Neural progenitor cell (in vitro differentiated cells): ENCODE data around the gene FHDC1. TPM values are rescaled to one million over a fixed set of nuclear protein-coding genes. Genes with fewer than 3 reads are reported as not detected.

Experiments
- DNase-seq: peaks from one replicate; pipeline ENCODE4 v3.0.0-alpha.2; 2016; ENCODE audit warnings: low spot score
- H2AFZ ChIP-seq: fragments of 200-600 bp; sonication (generic); replicated peaks from 2 replicates; pipeline ENCODE4 v1.6.1; 2016; ENCODE audit warnings: antibody characterized with exemption
- H3F3A ChIP-seq: fragments of 200-600 bp; sonication (generic); 2 replicates; pipeline ENCODE4 v1.6.1; 2016; ENCODE audit warnings: antibody characterized with exemption, low read depth
- H3K27ac ChIP-seq: fragments of 200-600 bp; sonication (generic); 2 replicates; pipeline ENCODE4 v1.5.1; 2016; ENCODE audit warnings: mild to moderate bottlenecking
- H3K27me3 ChIP-seq: fragments of 200-600 bp; sonication (generic); 2 replicates; pipeline ENCODE4 v1.6.1; 2016; ENCODE audit warnings: mild to moderate bottlenecking, moderate library complexity
- H3K36me3 ChIP-seq: fragments of 200-600 bp; sonication (generic); 2 replicates; pipeline ENCODE4 v1.5.1; 2016
- H3K4me1 ChIP-seq: fragments of 200-600 bp; sonication (generic); 2 replicates; pipeline ENCODE4 v1.6.1; 2016; ENCODE audit warnings: mixed run types
- H3K4me2 ChIP-seq: fragments of 200-600 bp; sonication (generic); 2 replicates; pipeline ENCODE4 v1.6.1; 2016
- H3K4me3 ChIP-seq: fragments of 200-600 bp; sonication (generic); 2 replicates; pipeline ENCODE4 v1.5.1; 2016
- H3K79me2 ChIP-seq: fragments of 200-600 bp; sonication (generic); 2 replicates; pipeline ENCODE4 v1.6.1; 2016; ENCODE audit warnings: low read depth
- H3K9ac ChIP-seq: fragments of 200-600 bp; sonication (generic); 2 replicates; pipeline ENCODE4 v1.6.1; 2016
- H3K9me3 ChIP-seq: fragments of 200-600 bp; sonication (generic); 2 replicates; pipeline ENCODE4 v1.5.1; 2016; ENCODE audit warnings: low read depth
- H4K20me1 ChIP-seq: fragments of 200-600 bp; sonication (generic); 2 replicates; pipeline ENCODE4 v1.6.1; 2016; ENCODE audit warnings: low read depth
- H3K27ac Mint-ChIP-seq: 3 replicates; pipeline ENCODE4 v1.8.0; 2021; ENCODE audit warnings: mixed read lengths
- H3K27me3 Mint-ChIP-seq: 2 replicates; pipeline ENCODE4 v1.8.0; 2022; ENCODE audit warnings: low read depth, mild to moderate bottlenecking, inconsistent platforms, moderate library complexity, mixed read lengths; ENCODE audit not compliant: insufficient read depth
- H3K36me3 Mint-ChIP-seq: 3 replicates; pipeline ENCODE4 v1.8.0; 2021; ENCODE audit warnings: mixed read lengths
- H3K4me1 Mint-ChIP-seq: 3 replicates; pipeline ENCODE4 v1.8.0; 2021; ENCODE audit warnings: mixed read lengths
- H3K4me3 Mint-ChIP-seq: 3 replicates; pipeline ENCODE4 v1.8.0; 2021; ENCODE audit warnings: mild to moderate bottlenecking, moderate library complexity, mixed read lengths
- H3K9me3 Mint-ChIP-seq: 3 replicates; pipeline ENCODE4 v1.8.0; 2020; ENCODE audit warnings: mixed read lengths
- EZH2 ChIP-seq: fragments of 200-600 bp; sonication (generic); IDR thresholded peaks from 2 replicates; pipeline ENCODE4 v1.6.1; 2017; ENCODE audit warnings: antibody characterized with exemption, mild to moderate bottlenecking, moderate library complexity
- EZH2phosphoT487 ChIP-seq: fragments of 200-600 bp; sonication (generic); IDR thresholded peaks from 2 replicates; pipeline ENCODE4 v1.6.1; 2017; ENCODE audit warnings: antibody characterized with exemption
- total RNA-seq: library from RNA; depleted of rRNA; stranded (reverse); fragments of >200 nt; gene quantifications from 2 replicates; pipeline ENCODE4 v1.2.3, GENCODE V29; 2015; ENCODE audit warnings: low replicate concordance
- TF ChIP-seq, protein P1 (sequence below): fragments of 200-600 bp; sonication (generic); IDR thresholded peaks from 2 replicates; pipeline ENCODE4 v1.5.1; 2017; ENCODE audit warnings: antibody characterized with exemption, mild to moderate bottlenecking

Gene FHDC1
- total RNA-seq, 1 donor from 2014 or later, result 3.0 TPM

DNA sequence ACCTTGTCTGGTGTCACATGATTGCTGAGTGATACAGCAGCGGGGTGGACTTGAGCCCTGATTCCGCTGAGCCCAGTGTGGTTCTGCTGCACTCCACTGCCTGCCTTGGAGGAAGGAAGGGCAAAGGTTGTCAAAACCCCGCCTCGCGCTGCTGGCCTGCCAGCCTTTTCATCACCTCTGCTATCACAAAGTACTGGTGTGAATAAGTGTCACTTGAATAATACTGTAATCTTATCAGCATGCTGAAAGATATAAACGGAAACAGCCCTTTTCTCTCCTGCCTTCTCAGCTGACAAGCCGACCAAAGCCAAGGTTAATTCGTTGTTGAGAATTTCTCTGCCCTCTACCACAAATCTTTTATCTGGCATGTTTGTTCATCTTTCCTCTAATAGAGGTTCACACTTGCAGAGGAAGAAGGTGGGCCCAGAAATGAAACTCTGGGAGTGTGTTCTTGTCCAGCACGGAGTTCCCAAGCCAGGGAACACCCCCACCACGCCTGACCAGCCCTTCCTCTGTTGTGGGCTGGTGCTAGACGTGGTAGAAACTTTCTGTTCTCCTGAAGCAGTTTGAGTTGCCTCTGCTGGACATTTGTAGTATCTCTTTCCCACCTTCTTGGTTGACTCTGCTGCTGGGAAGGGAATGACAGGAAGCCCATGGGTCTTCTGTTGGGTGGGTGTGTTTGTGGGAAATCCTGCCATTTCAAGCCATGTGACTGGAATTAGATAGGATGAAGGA, 21.5 kb downstream of the FHDC1 start:
- Mint-ChIP-seq H3K27ac (no peak overlapping the region), H3K4me3 (no peak overlapping the region), H3K4me1 (peaks cover 54% of the 10 kb centered on the region), H3K27me3 (no peaks in the 10 kb centered on the region), H3K9me3 (no peaks in the 10 kb centered on the region), H3K36me3 (peaks cover 3% of the 10 kb centered on the region)
- H3K27me3 ChIP-seq, result no peaks in the 10 kb centered on the region
- H2AFZ ChIP-seq, result no peak overlapping the region
- H3K36me3 ChIP-seq, result no peaks in the 10 kb centered on the region
- no peaks in the 10 kb centered on the region for H3K79me2 ChIP-seq
- H3K4me2 ChIP-seq, result no peak overlapping the region
- H3K27ac ChIP-seq, result no peak overlapping the region
- no peaks in the 10 kb centered on the region for H3F3A ChIP-seq
- H3K9ac ChIP-seq, result no peak overlapping the region
- no peaks in the 10 kb centered on the region for H3K4me1 ChIP-seq
- H3K9me3 ChIP-seq, result no peaks in the 10 kb centered on the region
- DNase-seq, result no peak
- TF ChIP-seq, protein P1, sequence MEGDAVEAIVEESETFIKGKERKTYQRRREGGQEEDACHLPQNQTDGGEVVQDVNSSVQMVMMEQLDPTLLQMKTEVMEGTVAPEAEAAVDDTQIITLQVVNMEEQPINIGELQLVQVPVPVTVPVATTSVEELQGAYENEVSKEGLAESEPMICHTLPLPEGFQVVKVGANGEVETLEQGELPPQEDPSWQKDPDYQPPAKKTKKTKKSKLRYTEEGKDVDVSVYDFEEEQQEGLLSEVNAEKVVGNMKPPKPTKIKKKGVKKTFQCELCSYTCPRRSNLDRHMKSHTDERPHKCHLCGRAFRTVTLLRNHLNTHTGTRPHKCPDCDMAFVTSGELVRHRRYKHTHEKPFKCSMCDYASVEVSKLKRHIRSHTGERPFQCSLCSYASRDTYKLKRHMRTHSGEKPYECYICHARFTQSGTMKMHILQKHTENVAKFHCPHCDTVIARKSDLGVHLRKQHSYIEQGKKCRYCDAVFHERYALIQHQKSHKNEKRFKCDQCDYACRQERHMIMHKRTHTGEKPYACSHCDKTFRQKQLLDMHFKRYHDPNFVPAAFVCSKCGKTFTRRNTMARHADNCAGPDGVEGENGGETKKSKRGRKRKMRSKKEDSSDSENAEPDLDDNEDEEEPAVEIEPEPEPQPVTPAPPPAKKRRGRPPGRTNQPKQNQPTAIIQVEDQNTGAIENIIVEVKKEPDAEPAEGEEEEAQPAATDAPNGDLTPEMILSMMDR, result no peak
- no peaks in the 10 kb centered on the region for H4K20me1 ChIP-seq
- H3K4me3 ChIP-seq, result no peak overlapping the region

DNA sequence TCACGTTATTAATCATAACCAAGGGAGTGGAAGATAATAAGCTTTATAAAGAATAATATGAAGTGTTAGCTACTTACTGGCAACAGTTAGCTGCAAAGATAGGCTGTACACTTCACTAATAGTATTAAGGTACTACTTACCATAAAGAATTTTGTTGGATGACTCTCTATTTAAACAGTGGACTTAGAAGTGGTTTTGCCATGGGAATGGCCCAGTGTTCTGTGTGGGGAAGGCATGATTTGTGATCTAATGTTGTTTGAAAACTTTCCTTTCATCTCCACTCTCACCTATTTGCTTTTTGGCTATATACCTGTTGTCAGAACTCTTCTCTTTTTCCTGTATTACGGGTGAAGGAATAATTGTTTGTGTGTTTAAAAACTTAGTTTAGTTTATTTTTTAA, 23.0 kb downstream of the FHDC1 start:
- no peak overlapping the region for H3K4me3 Mint-ChIP-seq
- no peaks in the 10 kb centered on the region for H3K27me3 ChIP-seq
- H3K27ac ChIP-seq, result no peak overlapping the region

DNA sequence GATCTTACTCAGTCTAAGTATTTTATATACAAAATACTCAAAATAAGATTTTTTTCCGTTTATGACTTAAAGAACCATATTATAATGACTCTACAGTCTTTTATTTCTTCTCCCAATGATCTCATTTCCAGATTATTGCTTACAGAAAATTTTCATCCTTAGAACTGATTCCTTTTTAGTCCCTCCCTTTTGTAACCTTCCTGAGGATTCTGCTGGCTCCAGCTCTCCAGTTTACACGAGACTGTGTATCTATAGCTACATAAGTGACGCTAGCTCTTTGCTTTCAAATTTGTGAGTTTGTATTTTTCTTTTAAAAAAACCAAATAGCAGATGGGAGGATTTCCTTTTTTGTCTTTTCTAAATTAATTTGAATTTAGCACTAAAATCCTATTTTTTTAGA, 24.0 kb downstream of the FHDC1 start:
- Histone ChIP-seq H3K4me1 (peaks cover 6% of the 10 kb centered on the region), H2AFZ (no peak overlapping the region), H3K9me3 (no peaks in the 10 kb centered on the region), H3K27ac (no peak overlapping the region), H3K4me3 (no peak overlapping the region), H3K79me2 (no peaks in the 10 kb centered on the region), H3K4me2 (no peak overlapping the region), H3K27me3 (no peaks in the 10 kb centered on the region), H3F3A (no peaks in the 10 kb centered on the region), H4K20me1 (no peaks in the 10 kb centered on the region), H3K9ac (no peak overlapping the region), H3K36me3 (no peaks in the 10 kb centered on the region)
- Mint-ChIP-seq H3K36me3 (peaks cover 2% of the 10 kb centered on the region), H3K4me3 (no peak overlapping the region), H3K9me3 (no peaks in the 10 kb centered on the region), H3K27me3 (no peaks in the 10 kb centered on the region), H3K4me1 (peaks cover 64% of the 10 kb centered on the region), H3K27ac (no peak overlapping the region)
- no peak for DNase-seq
- no peak for TF ChIP-seq EZH2
- TF ChIP-seq, protein P1, result no peak
- TF ChIP-seq EZH2phosphoT487, result no peak

More for the DNA sequence above, 23.0 kb downstream of the FHDC1 start:
- no peaks in the 10 kb centered on the region for H3K79me2 ChIP-seq
- no peaks in the 10 kb centered on the region for H3K36me3 ChIP-seq
- peaks cover 59% of the 10 kb centered on the region for H3K4me1 Mint-ChIP-seq
- H3K4me2 ChIP-seq, result no peak overlapping the region
- H4K20me1 ChIP-seq, result no peaks in the 10 kb centered on the region
- H3K27me3 Mint-ChIP-seq, result no peaks in the 10 kb centered on the region
- peaks cover 2% of the 10 kb centered on the region for H3K36me3 Mint-ChIP-seq
- H3K4me3 ChIP-seq, result no peak overlapping the region
- H3K9me3 ChIP-seq, result no peaks in the 10 kb centered on the region
- no peak overlapping the region for H3K9ac ChIP-seq
- no peak overlapping the region for H3K27ac Mint-ChIP-seq
- H3K4me1 ChIP-seq, result peaks cover 6% of the 10 kb centered on the region
- no peaks in the 10 kb centered on the region for H3F3A ChIP-seq
- no peak for DNase-seq
- H2AFZ ChIP-seq, result no peak overlapping the region
- TF ChIP-seq, protein P1, result no peak
- TF ChIP-seq EZH2phosphoT487 (no peak), EZH2 (no peak)
- no peaks in the 10 kb centered on the region for H3K9me3 Mint-ChIP-seq
